Nucleus accumbens (tissue), 56 donors: Measurements from ENCODE around the gene RFWD3.

Experiments
- DNase-seq, 56 donors: peaks; one replicate each; lab custom pipeline; 2025; lab: John Stamatoyannopoulos, UW

RFWD3 gene

DNA sequence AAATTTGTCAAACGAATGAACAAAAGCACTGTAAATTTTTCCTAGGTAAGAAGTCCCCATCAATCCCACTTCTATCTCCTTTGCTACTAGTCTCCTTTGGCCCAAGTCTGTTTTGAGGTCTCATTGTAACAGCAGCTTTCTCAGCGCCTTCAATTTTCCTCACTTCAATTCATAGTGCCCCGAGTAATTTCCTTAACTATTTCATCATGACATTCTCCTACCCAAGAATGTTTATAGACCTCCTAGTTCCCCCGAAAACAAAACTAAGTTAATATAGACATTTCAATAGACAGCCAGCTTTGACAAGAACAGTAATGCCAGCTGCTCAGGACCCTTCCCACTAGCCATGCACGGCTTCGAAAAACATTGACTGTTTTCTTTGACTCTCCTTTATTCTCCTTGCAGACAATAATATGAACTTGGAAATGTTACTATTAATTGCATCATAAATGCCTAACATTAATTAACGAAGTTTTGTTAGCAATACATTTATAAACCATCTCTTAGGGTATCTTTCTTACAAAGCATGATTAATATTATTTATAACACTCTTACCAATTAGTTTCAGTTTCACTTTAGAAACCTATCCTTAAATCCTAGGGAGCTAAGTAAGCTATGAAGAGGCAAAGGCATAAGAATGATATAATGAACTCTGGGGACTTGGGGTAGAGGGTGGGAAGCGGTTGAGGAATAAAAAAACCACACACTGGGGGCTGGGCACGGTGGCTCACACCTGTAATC, 82.6 kb downstream of the RFWD3 start:
- DNase-seq, result no peak

DNA sequence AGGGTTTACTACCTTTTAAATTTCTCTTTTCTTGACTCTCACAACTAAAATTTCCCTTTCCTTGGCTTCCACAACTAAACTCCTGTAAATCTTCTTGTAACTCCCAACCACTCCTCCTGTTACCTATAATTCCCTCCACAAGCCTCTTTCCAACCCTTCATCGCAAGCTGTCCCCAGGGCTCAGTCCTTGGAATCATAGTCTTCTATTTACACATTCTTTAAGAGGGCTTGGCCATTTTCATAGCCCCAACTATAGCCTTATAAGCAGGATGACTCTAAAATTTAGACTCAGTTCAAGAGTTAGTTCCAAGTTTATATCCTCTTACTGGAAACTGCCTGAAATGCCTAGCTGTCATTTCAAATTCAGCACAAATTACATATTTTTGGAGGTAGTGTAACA, 83.7 kb downstream of the RFWD3 start:
- no peak for DNase-seq

DNA sequence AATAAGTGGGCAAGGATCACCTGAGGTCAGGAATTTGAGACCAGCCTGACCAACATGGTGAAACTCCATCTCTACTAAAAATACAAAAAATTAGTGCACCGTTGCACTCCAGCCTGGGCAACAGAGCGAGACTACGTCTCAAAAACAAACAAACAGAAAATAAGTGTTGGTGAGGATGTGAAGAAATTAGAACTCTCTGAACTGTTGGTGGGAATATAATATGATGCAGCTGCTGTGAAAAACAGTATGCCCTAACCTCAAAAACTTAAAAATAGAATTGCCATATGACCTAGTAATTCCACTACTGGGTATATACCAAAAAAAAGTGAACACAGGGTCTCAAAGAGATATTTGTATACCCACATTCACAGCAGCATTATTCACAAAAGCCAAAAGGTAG, 85.8 kb downstream of the RFWD3 start:
- no peak for DNase-seq

DNA sequence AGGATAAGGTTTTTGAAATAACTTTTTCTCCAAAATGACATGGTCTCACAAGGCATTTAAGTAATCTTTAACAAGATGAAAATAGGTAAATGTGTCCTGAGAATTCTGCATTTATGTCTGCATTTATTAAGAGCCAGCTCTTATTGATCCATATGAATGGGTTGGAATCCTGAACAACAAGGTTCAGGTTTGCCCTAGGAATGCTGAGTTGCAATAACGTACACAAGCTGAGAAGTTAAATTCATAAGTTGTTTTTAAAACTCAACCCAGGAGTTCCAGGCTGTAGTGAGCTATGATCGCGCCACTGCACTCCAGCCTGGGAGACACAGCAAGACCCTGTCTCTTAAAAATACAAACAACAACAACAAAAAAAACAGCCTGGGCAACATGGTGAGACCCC, 87.8 kb downstream of the RFWD3 start:
- no peak for DNase-seq

DNA sequence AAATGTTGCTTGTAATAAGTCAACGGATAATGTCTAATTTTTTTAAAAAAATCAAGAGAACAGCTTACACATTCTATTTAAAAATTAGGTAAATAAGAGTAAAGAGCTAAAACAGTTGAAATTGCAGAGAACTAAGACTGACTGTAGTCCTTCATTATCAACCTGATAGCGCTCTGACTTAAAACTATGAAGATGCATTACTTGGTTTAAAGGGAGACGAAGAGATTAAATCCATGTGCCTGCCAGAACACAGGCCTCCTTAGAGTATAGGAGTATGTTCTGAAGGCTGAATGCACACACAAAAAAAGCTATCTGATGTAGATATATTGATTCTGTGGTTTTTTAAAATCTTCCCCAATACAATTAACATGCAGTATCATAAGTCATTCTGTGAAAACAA, 88.2 kb downstream of the RFWD3 start:
- DNase-seq, result no peak

DNA sequence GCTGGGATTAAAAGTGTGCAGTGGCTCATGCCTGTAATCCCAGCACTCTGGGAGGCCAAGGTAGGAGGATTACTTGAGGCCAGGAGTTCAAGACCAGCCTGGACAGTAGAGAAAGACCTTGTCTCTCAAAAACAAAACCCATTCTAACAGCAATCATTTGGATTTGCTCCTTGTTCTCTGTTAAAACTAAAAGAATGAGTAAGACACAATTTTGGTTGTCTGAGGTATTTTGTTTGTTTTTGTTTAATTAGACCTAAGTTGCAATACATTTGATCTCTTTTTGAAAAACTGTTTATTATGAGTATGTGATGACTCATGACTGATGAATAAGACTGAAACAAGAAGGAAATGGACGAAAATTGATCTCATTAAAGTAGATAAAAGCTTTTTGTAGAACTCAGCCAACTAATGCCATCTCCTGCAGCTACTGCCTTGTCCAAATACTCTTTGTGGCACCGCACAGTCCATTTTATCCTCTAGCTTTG, 88.8 kb downstream of the RFWD3 start:
- DNase-seq, result no peak

DNA sequence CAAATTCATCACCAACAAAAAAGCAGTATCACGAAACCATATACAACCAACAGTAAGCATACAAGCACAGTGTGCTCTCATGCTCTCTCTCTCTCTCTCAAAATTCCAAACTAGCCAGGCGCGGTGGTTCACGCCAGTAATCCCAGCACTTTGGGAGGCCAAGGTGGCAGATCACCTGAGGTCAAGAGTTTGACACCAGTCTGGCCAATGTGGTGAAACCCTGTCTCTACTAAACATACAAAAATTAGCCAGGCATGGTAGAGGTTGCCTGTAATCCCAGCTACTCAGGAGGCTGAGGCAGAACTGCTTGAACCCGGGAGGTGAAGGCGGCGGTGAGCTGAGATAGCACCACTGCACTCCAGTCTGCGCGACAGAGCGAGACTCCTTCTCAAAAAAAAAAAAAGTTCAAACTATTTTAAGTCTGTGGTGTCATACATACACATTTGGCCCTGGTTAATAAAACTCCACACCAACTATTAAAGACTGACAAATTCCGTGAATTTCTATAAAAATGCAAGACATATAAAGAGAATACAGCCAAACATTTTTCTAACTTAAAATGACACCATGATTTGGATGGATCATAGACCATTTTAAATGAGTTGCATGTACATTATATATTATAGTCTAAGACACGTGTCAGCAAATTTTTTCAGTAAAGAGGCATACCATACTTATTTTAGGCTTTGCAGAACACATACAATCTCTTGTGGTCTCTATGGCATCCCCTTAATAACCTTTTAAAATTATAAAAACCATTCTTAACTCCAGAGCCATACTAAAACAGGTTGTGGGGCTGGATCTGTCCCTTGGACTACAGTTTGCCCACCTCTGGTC, 90.7 kb downstream of the RFWD3 start:
- no peak for DNase-seq

DNA sequence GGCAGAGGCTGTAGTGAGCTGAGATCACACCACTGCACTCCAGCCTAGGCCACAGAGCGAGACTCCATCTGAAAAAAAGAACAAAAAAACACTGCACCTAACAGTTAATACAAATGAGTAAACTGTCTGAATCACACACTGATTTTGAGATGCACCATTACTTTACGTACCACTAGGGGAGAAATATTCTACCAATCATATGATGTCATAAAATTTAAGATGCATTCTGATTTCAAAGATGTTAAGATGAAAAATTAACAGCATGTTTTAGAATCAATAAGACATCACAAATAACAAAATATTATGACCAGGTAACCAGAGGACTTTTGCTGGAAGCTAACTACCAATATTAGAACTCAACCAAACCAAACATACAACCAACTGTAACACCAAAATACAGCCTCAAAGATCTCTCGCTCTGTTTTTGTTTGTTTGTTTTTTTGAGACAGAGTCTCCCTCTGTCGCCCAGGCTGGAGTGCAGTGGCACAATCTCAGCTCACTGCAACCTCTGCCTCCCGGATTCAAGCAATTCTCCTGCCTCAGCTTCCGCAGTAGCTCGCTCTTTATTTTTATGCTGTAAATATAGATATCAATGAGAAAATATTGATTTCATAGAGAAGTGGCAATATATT, 91.4 kb downstream of the RFWD3 start:
- DNase-seq, result peak in 1 of 56 donors; percentile 13

DNA sequence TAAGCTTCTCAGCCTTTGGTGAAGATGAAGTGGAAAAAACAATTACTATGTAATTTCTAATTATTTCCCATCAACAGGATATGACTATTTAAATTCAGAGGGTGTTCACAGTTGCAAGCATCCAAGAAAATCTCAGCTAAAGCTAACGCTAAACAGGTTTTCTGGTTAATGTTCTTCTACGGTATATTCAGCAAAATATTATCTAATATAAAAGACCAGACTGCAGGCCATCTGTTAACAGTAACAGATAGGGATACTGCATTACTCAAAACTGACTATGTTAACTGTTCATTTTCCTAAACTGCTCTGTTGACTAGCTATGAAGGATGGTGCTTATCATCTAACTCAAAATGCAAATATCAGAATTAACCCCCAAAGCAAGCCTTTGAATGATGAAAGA, 92.5 kb downstream of the RFWD3 start:
- no peak for DNase-seq

DNA sequence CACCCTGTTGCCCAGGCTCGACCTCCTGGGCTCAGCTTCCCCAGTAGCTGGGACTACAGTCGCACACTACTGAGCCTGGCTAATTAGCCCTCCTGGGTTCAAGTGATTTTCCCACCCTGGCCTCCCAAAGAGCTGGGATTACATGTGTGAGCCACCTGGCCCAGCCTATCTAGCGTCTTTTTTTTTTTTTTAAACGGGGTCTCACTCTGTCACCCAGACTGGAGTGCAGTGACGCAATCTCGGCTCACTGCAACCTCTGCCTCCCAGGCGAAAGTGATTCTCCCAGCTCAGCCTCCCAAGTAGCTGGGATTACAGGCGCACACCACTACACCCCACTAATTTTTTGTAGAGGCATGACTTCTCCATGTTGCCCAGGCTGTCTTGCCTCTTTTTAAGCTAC, 93.1 kb downstream of the RFWD3 start:
- DNase-seq, result no peak
